HCT116 (cell line): Measurements from ENCODE around the gene CD33. TPM values are rescaled to one million over a fixed set of nuclear protein-coding genes. Genes with fewer than 3 reads are reported as not detected.
A peak's percentile ranks its signal among the peaks of the same experiment; 100 is the strongest.
"Not testable (repeated sequence)": the region's sequence is repeated elsewhere in the genome, so short reads cannot be mapped to it uniquely, and the experiment has no call there.

ENCODE experiments used
- ATAC-seq: fragments of 200-7000 bp; cut with Tn5 transposase; 2 replicates; pipeline ENCODE4 v1.9.1; 2020; ENCODE audit warnings: mild to moderate bottlenecking, moderate library complexity
- Bru-seq: library from RNA; stranded (reverse); fragments of 400-500 nt; gene quantifications from one replicate; lab custom pipeline; 2021; lab: Mats Ljungman, UMichigan
- BruChase-seq, 2 experiments: library from RNA; stranded (reverse); fragments of 400-500 nt; gene quantifications; one replicate each; lab custom pipeline; 2021; lab: Mats Ljungman, UMichigan
- BruUV-seq: library from RNA; stranded (reverse); fragments of 400-500 nt; replicated peaks from 2 replicates; lab custom pipeline; 2021; lab: Mats Ljungman, UMichigan
- CTCF ChIA-PET: fragments of 300-600 bp; sonication (Branson Sonifier 250); formaldehyde crosslinking; loops from one replicate; lab custom pipeline; 2021; ENCODE audit warnings: antibody characterized with exemption; lab: Charles Lee
- POLR2A ChIA-PET: fragments of 300-600, 350-600 bp; sonication (Branson Sonifier 250); formaldehyde crosslinking; loops from one replicate; lab custom pipeline; 2021; ENCODE audit warnings: antibody characterized with exemption; lab: Charles Lee
- RAD21 ChIA-PET, 2 experiments: fragments of 300-600 bp; sonication (Branson Sonifier 250); formaldehyde crosslinking; loops; one replicate each; lab custom pipeline; 2023; ENCODE audit warnings: low total read pairs in 2 of 2; ENCODE audit not compliant: uncharacterized antibody in 2 of 2, unreplicated experiment in 2 of 2, low non-redundant PET in 1 of 2; lab: Charles Lee
- DNase-seq: peaks from one replicate; pipeline ENCODE4 v3.0.0-alpha.2; 2010; ENCODE audit warnings: low read depth, low spot score
- H2AFZ ChIP-seq: fragments of 200-600 bp; shearing (Covaris generic), sonication (generic); 2 replicates; pipeline ENCODE4 v1.6.1; 2017; ENCODE audit warnings: low read depth, mixed run types, mixed read lengths, antibody characterized with exemption, low read length; ENCODE audit not compliant: poor library complexity, severe bottlenecking
- H3K27ac ChIP-seq: 2 replicates; pipeline ENCODE4 v1.5.1; 2012; ENCODE audit warnings: low read depth, low read length
- H3K27me3 ChIP-seq: fragments of 200-600 bp; sonication (generic); 2 replicates; pipeline ENCODE4 v1.6.1; 2016; ENCODE audit warnings: mixed run types, low read length, mixed read lengths; ENCODE audit not compliant: insufficient read depth
- H3K36me3 ChIP-seq, 2 experiments: fragments of 200-500 bp in 1 of 2; fragments of 200-600 bp in 1 of 2; sonication (Bioruptor generic) in 1 of 2; sonication (generic) in 1 of 2; 2 replicates each; pipeline versions ENCODE4 v1.5.1 to v1.6.1; 2014 to 2016; ENCODE audit warnings: low read length in 2 of 2, inconsistent platforms in 1 of 2, mixed read lengths in 1 of 2, mixed run types in 1 of 2; ENCODE audit not compliant: insufficient read depth in 2 of 2, control insufficient read depth in 1 of 2
- H3K4me1 ChIP-seq, 2 experiments: fragments of 200-600 bp in 1 of 2; sonication (generic) in 1 of 2; 2 replicates each; pipeline versions ENCODE4 v1.5.1 to v1.6.1; 2012 to 2017; ENCODE audit warnings: low read length in 2 of 2, inconsistent platforms in 1 of 2, mild to moderate bottlenecking in 1 of 2, mixed read lengths in 1 of 2, mixed run types in 1 of 2, moderate library complexity in 1 of 2; ENCODE audit not compliant: insufficient read depth in 2 of 2, control insufficient read depth in 1 of 2
- H3K4me2 ChIP-seq: fragments of 200-600 bp; sonication (generic); 2 replicates; pipeline ENCODE4 v1.6.1; 2017; ENCODE audit warnings: mixed run types, low read length, mixed read lengths
- H3K4me3 ChIP-seq, 2 experiments: fragments of 200-600 bp in 1 of 2; sonication (generic) in 1 of 2; replicated peaks in 1 of 2; 2 replicates each; pipeline ENCODE4 v1.5.1; 2011 to 2016; ENCODE audit warnings: low read length in 2 of 2, control low read depth in 1 of 2, low read depth in 1 of 2, mild to moderate bottlenecking in 1 of 2, mixed read lengths in 1 of 2, mixed run types in 1 of 2
- H3K79me2 ChIP-seq: fragments of 200-600 bp; sonication (generic); 2 replicates; pipeline ENCODE4 v1.6.1; 2017; ENCODE audit warnings: mild to moderate bottlenecking, mixed run types, low read length, moderate library complexity, mixed read lengths; ENCODE audit not compliant: insufficient read depth
- H3K9ac ChIP-seq: fragments of 200-600 bp; sonication (generic); 2 replicates; pipeline ENCODE4 v1.6.1; 2016; ENCODE audit warnings: low read length, mixed read lengths
- H3K9me2 ChIP-seq: fragments of 200-600 bp; sonication (generic), shearing (Covaris generic); 2 replicates; pipeline ENCODE4 v1.6.1; 2017; ENCODE audit warnings: mixed run types, mild to moderate bottlenecking, moderate library complexity; ENCODE audit not compliant: insufficient read depth
- H3K9me3 ChIP-seq, 2 experiments: fragments of 200-500 bp in 1 of 2; fragments of 200-600 bp in 1 of 2; sonication (Bioruptor generic) in 1 of 2; sonication (generic) in 1 of 2; 2 replicates each; pipeline ENCODE4 v1.6.1; 2014 to 2017; ENCODE audit warnings: low read length in 2 of 2, mixed read lengths in 2 of 2, inconsistent platforms in 1 of 2, low read depth in 1 of 2, mild to moderate bottlenecking in 1 of 2, mixed run types in 1 of 2, moderate library complexity in 1 of 2; ENCODE audit not compliant: control insufficient read depth in 1 of 2, insufficient read depth in 1 of 2
- H4K20me1 ChIP-seq: fragments of 200-600 bp; sonication (generic), shearing (Covaris generic); 2 replicates; pipeline ENCODE4 v1.6.1; 2017; ENCODE audit warnings: mixed run types, mild to moderate bottlenecking, moderate library complexity; ENCODE audit not compliant: insufficient read depth
- CBX3 ChIP-seq: IDR thresholded peaks from 2 replicates; pipeline ENCODE4 v1.6.1; 2012; ENCODE audit warnings: low read depth
- CEBPB ChIP-seq: IDR thresholded peaks from 2 replicates; pipeline ENCODE4 v1.6.1; 2012; ENCODE audit warnings: low read depth
- EGR1 ChIP-seq: IDR thresholded peaks from 2 replicates; pipeline ENCODE4 v1.6.1; 2012; ENCODE audit warnings: low read depth
- ELF1 ChIP-seq: IDR thresholded peaks from 2 replicates; pipeline ENCODE4 v1.6.1; 2012; ENCODE audit warnings: low read depth, borderline replicate concordance
- EZH2 ChIP-seq: fragments of 200-600 bp; sonication (generic); IDR thresholded peaks from 2 replicates; pipeline ENCODE4 v1.6.1; 2017; ENCODE audit warnings: antibody characterized with exemption, mixed run types
- EZH2phosphoT487 ChIP-seq: fragments of 200-600 bp; IDR thresholded peaks from 2 replicates; pipeline ENCODE4 v1.6.1; 2018; ENCODE audit warnings: antibody characterized with exemption, borderline replicate concordance
- FOSL1 ChIP-seq: IDR thresholded peaks from 2 replicates; pipeline ENCODE4 v1.6.1; 2012; ENCODE audit warnings: low read depth
- POLR2A ChIP-seq: IDR thresholded peaks from 2 replicates; pipeline ENCODE4 v1.7.0; 2011; ENCODE audit warnings: borderline replicate concordance; ENCODE audit not compliant: insufficient read depth, insufficient read length; ENCODE audit errors: extremely low read depth
- RAD21 ChIP-seq: IDR thresholded peaks from 2 replicates; pipeline ENCODE4 v1.6.1; 2012; ENCODE audit warnings: low read depth, mild to moderate bottlenecking
- SIN3A ChIP-seq: IDR thresholded peaks from 2 replicates; pipeline ENCODE4 v1.6.1; 2012; ENCODE audit warnings: low read depth
- SRF ChIP-seq: IDR thresholded peaks from 2 replicates; pipeline ENCODE4 v1.6.1; 2012; ENCODE audit warnings: low read depth
- TCF7L2 ChIP-seq: IDR thresholded peaks from 2 replicates; pipeline ENCODE4 v1.7.0; 2011; ENCODE audit warnings: borderline replicate concordance, inconsistent platforms; ENCODE audit not compliant: insufficient read depth, insufficient read length; ENCODE audit errors: extremely low read depth
- YY1 ChIP-seq: IDR thresholded peaks from 2 replicates; pipeline ENCODE4 v1.6.1; 2011; ENCODE audit warnings: low read length, low read depth, moderate library complexity, mild to moderate bottlenecking; ENCODE audit not compliant: insufficient replicate concordance; ENCODE audit errors: extremely low read depth
- ZFX ChIP-seq: fragments of 450-650 bp; IDR thresholded peaks from 2 replicates; pipeline ENCODE4 v1.6.1; 2017
- ZNF274 ChIP-seq: fragments of 200-500 bp; sonication (Bioruptor generic); IDR thresholded peaks from 2 replicates; pipeline ENCODE4 v1.6.1; 2014; ENCODE audit warnings: mild to moderate bottlenecking, low read depth, low read length, inconsistent platforms
- intact Hi-C: fragments of 100-400 bp; cut with micrococcal nuclease; formaldehyde crosslinking; loops from 2 replicates; pipeline ENCODE4 v1.10.0; 2022
- long read RNA-seq: library from polyadenylated mRNA; unstranded; transcript quantifications from one replicate; pipeline ENCODE4 v2.0.0, GENCODE V29; 2021; ENCODE audit not compliant: unreplicated experiment
- polyA plus RNA-seq: library from polyadenylated mRNA; unstranded; fragments of >200 nt; gene quantifications from 2 replicates; pipeline ENCODE4 v1.2.1, GENCODE V29; 2012; ENCODE audit warnings: missing spikeins
- total RNA-seq: library from RNA; stranded (reverse); gene quantifications from one replicate; pipeline ENCODE4 v1.2.1, GENCODE V29; 2021; ENCODE audit not compliant: unreplicated experiment
- TF ChIP-seq, protein P1 (sequence below), 3 experiments: fragments of 200-600 bp in 1 of 3; sonication (generic) in 1 of 3; IDR thresholded peaks in 2 of 3; conservative IDR thresholded peaks in 1 of 3; 2 replicates each; pipeline ENCODE4 v1.5.1; 2012 to 2017; ENCODE audit warnings: low read depth in 2 of 3, low read length in 2 of 3, antibody characterized with exemption in 1 of 3, borderline replicate concordance in 1 of 3, control low read depth in 1 of 3, mild to moderate bottlenecking in 1 of 3, mixed read lengths in 1 of 3, mixed run types in 1 of 3, moderate library complexity in 1 of 3; ENCODE audit not compliant: insufficient read depth in 1 of 3

The CD33 gene
- 3.1 TPM for total RNA-seq
- polyA plus RNA-seq = 3.3 and 4.3 TPM in 2 replicates
- percentile 40 among the genes with signal in this experiment for Bru-seq, nascent RNA
- percentile 38 among the genes with signal in this experiment for BruChase-seq, experiment 1, labeled RNA remaining after a 6-hour chase
- BruChase-seq, experiment 2, labeled RNA remaining after a 2-hour chase = percentile 40 among the genes with signal in this experiment
- long read RNA-seq, partial matches to known transcripts = 2 of 2 reads
- long read RNA-seq, other reads (novel, unspliced or antisense) = 0 of 2 reads

DNA sequence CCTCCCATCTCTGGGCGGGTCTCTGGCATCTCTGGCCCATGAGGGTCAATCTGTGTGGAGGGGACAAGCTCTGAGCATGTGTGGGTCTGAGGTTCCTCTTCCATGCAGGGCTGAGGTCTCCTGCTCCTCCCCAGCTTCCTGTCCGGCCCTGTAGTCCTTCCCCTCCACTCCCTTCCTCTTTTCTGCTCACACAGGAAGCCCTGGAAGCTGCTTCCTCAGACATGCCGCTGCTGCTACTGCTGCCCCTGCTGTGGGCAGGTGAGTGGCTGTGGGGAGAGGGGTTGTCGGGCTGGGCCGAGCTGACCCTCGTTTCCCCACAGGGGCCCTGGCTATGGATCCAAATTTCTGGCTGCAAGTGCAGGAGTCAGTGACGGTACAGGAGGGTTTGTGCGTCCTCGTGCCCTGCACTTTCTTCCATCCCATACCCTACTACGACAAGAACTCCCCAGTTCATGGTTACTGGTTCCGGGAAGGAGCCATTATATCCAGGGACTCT is at the start of gene CD33:
CD33 (plus strand) TSS at position 183 of the 496 bp plus-strand sequence; CDS start at position 222, 39 bp downstream.
- H3K9me3 ChIP-seq, BruUV-seq, CTCF ChIA-PET, H3K27ac ChIP-seq, H3K9ac ChIP-seq, H3K4me1 ChIP-seq, H3K27me3 ChIP-seq, POLR2A ChIA-PET, intact Hi-C loops, H3K36me3 ChIP-seq, RAD21 ChIA-PET, H2AFZ ChIP-seq, H3K79me2 ChIP-seq, DNase-seq, H3K9me2 ChIP-seq, H4K20me1 ChIP-seq: not testable (repeated sequence)
- peak within 1 kb of the TSS; percentile 6 to 16; a peak in 2 of 4 replicates for H3K4me3 ChIP-seq
- ATAC-seq = peak; percentile 50
- H3K4me2 ChIP-seq = peak within 1 kb of the TSS; percentile 13

DNA sequence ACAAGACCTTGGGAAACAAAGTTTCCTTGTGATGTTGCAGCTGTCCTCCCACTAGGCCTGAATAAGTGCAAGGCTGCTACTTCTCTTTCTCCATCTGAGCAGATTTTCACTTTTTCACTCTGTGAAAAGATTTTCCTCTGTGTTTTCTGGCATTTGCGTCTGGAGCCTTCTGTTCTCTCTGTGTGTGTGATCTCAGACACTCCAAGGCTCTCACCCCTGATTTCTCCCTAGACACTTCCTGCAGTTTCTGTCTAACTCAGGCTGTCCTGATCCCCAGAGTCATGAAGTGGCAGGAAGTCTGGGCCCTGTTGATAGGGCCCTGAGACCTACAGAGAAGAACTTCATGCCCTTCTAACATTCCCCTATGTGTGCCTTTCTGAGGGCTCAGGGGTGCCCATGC is 45.6 kb upstream of the CD33 start:
- TF ChIP-seq YY1 (no peak), EZH2 (no peak), TCF7L2 (no peak), SIN3A (no peak), CEBPB (no peak), EGR1 (no peak), EZH2phosphoT487 (no peak), ELF1 (no peak), ZFX (no peak), POLR2A (no peak), CBX3 (no peak), ZNF274 (no peak), SRF (no peak), FOSL1 (no peak), RAD21 (no peak)
- TF ChIP-seq, protein P1, sequence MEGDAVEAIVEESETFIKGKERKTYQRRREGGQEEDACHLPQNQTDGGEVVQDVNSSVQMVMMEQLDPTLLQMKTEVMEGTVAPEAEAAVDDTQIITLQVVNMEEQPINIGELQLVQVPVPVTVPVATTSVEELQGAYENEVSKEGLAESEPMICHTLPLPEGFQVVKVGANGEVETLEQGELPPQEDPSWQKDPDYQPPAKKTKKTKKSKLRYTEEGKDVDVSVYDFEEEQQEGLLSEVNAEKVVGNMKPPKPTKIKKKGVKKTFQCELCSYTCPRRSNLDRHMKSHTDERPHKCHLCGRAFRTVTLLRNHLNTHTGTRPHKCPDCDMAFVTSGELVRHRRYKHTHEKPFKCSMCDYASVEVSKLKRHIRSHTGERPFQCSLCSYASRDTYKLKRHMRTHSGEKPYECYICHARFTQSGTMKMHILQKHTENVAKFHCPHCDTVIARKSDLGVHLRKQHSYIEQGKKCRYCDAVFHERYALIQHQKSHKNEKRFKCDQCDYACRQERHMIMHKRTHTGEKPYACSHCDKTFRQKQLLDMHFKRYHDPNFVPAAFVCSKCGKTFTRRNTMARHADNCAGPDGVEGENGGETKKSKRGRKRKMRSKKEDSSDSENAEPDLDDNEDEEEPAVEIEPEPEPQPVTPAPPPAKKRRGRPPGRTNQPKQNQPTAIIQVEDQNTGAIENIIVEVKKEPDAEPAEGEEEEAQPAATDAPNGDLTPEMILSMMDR (IDR thresholded peaks at IDR 0.05 in 2 of 3, conservative IDR thresholded peaks at IDR 0.05 in 1 of 3; ENCODE audit: borderline replicate concordance in 1 of 3, insufficient read depth in 1 of 3, low read depth in 2 of 3, low read length in 2 of 3) = no peak
- Histone ChIP-seq H3K27me3 (peaks cover 32% of the 10 kb centered on the region), H3K9ac (no peak overlapping the region), H4K20me1 (no peaks in the 10 kb centered on the region), H3K9me2 (no peaks in the 10 kb centered on the region), H2AFZ (no peak overlapping the region), H3K27ac (no peak overlapping the region), H3K9me3 (no peaks in the 10 kb centered on the region), H3K4me1 (no peaks in the 10 kb centered on the region), H3K4me3 (no peak overlapping the region), H3K4me2 (no peak overlapping the region), H3K79me2 (no peaks in the 10 kb centered on the region), H3K36me3 (no peaks in the 10 kb centered on the region)
- POLR2A ChIA-PET = no interaction called here
- ATAC-seq (no peak), DNase-seq (no peak)
- intact Hi-C loops = no loop called here
- RAD21 ChIA-PET = no interaction called here
- no TSS peak for BruUV-seq
- CTCF ChIA-PET = no interaction called here
